ENCODE measurements around the gene DIS3. TPM values are rescaled to one million over a fixed set of nuclear protein-coding genes. Genes with fewer than 3 reads are reported as not detected.

The DIS3 gene
- total RNA-seq, 5 donors from 2014 or later (not counting 1 experiment from before 2014, with no cell fraction given) = 30.4 to 37.5 (median 36.8) TPM

DNA sequence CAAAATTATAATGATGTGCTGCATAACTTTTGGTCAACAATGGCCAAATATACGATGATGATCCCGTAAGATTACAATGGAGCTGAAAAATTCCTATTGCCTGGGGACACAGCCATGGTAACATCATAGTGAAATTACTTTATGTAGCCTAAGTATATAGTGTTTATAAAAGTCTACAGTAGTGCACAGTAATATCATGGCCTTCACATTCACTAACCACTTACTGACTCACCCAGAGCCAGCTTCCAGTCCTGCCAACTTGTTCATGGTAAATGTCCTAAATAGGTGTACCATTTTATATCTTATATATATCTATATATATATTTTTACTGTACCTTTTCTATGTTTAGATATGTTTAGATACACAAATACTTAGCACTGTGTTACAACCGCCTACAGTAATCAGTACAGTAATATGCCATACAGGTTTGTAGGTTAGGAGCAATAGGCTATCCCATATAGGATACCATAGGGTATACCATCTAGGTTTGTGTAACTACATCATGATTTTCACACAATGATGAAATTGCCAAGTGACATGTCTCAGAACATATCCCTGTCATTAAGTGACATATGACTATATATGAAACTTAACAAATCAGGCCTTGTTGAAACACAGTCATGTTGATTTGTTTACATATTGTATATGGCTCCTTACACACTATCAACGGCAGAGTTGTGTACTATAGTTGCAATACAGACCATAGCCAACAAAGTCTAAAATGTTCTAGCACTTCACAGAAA lies 23.7 kb downstream of the DIS3 start:
- Mint-ChIP-seq H3K27ac (no peak overlapping the region), H3K9me3 (no peaks in the 10 kb centered on the region), H3K4me3 (no peak overlapping the region), H3K36me3 (peaks cover 46% of the 10 kb centered on the region), H3K27me3 (no peaks in the 10 kb centered on the region), H3K4me1 (peaks cover 1 to 4% (median 4%) of the 10 kb centered on the region in 3 donors)
- Histone ChIP-seq H3K27ac (ENCODE audit: low read length) (no peak overlapping the region), H3K27me3 (replicated peaks in 1 of 2; ENCODE audit: control insufficient read depth in 2 of 2, extremely low read depth in 1 of 2, insufficient read depth in 2 of 2, low read length in 1 of 2) (no peaks in the 10 kb centered on the region), H3K36me3 (ENCODE audit: control insufficient read depth in 2 of 2, extremely low read depth in 1 of 2, insufficient read depth in 1 of 2, low read length in 1 of 2) (peaks cover 7 to 77% of the 10 kb centered on the region in 2 donors), H3K4me3 (ENCODE audit: control insufficient read depth in 1 of 2, extremely low read depth in 1 of 2, low read length in 1 of 2) (no peak overlapping the region), H3K4me1 (ENCODE audit: control insufficient read depth in 1 of 2, extremely low read depth in 1 of 2, insufficient read depth in 2 of 2, low read length in 2 of 2) (no peaks in the 10 kb centered on the region), H3K9me3 (no peaks in the 10 kb centered on the region)
- ATAC-seq (replicated peaks in 1 of 4) (no peak), DNase-seq (no peak)
- WGBS (ENCODE audit: insufficient coverage) = no CpG with 5 or more reads among the region's 4 CpGs
- ChIA-PET CTCF (interaction anchor here in 1 of 2 donors (0.7 to 0.8 kb wide), 2 partner anchors 8 to 33 kb away, joined by 3 to 4 read pairs; no protein-coding TSS in a partner anchor), POLR2A (no interaction called here)

GRCh38 chr13:72754111-72754510 lies 27.6 kb downstream of the DIS3 start:
- Histone ChIP-seq H3K36me3 (ENCODE audit: control insufficient read depth in 2 of 2, extremely low read depth in 1 of 2, insufficient read depth in 1 of 2, low read length in 1 of 2) (peaks cover 7 to 72% of the 10 kb centered on the region in 2 donors), H3K27ac (ENCODE audit: low read length) (no peak overlapping the region), H3K27me3 (replicated peaks in 1 of 2; ENCODE audit: control insufficient read depth in 2 of 2, extremely low read depth in 1 of 2, insufficient read depth in 2 of 2, low read length in 1 of 2) (no peaks in the 10 kb centered on the region), H3K4me1 (ENCODE audit: control insufficient read depth in 1 of 2, extremely low read depth in 1 of 2, insufficient read depth in 2 of 2, low read length in 2 of 2) (no peaks in the 10 kb centered on the region), H3K9me3 (no peaks in the 10 kb centered on the region), H3K4me3 (ENCODE audit: control insufficient read depth in 1 of 2, extremely low read depth in 1 of 2, low read length in 1 of 2) (no peak overlapping the region)
- ATAC-seq (replicated peaks in 1 of 4) (no peak), DNase-seq (no peak)
- Mint-ChIP-seq H3K9me3 (peaks cover 0 to 2% (median 0%) of the 10 kb centered on the region in 3 donors), H3K36me3 (peaks cover 50% of the 10 kb centered on the region), H3K27ac (no peak overlapping the region), H3K4me3 (no peak overlapping the region), H3K4me1 (peaks cover 4 to 18% (median 7%) of the 10 kb centered on the region in 3 donors), H3K27me3 (no peaks in the 10 kb centered on the region)
- CTCF ChIA-PET = no interaction called here
- WGBS (ENCODE audit: insufficient coverage) = 98% methylated on average over 5 of the region's 6 CpGs
- POLR2A ChIA-PET = no interaction called here

DNA sequence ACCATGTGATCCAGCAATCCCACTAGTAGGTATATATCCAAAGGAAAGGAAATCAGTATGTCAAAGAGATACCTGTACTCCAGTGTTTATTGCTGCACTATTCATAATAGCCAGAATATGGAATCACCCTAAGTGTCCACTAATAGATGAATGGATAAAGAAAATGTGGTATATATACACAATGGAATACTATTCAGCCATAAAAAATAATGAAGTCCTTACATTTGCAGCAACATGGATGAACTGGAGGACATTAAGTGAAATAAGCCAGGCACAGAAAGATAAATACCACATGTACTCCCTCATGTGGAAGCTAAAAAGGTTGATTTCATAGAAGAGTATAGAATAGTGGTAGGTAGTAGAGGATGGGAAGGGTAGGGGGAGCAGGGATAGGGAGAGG lies 30.5 kb downstream of the DIS3 start:
- H3K36me3 Mint-ChIP-seq = peaks cover 64% of the 10 kb centered on the region
- Histone ChIP-seq H3K27me3 (replicated peaks in 1 of 2; ENCODE audit: control insufficient read depth in 2 of 2, extremely low read depth in 1 of 2, insufficient read depth in 2 of 2, low read length in 1 of 2) (no peaks in the 10 kb centered on the region), H3K27ac (ENCODE audit: low read length) (no peak overlapping the region), H3K4me1 (ENCODE audit: control insufficient read depth in 1 of 2, extremely low read depth in 1 of 2, insufficient read depth in 2 of 2, low read length in 2 of 2) (no peaks in the 10 kb centered on the region), H3K36me3 (ENCODE audit: control insufficient read depth in 2 of 2, extremely low read depth in 1 of 2, insufficient read depth in 1 of 2, low read length in 1 of 2) (peaks cover 5 to 66% of the 10 kb centered on the region in 2 donors), H3K9me3 (no peaks in the 10 kb centered on the region), H3K4me3 (ENCODE audit: control insufficient read depth in 1 of 2, extremely low read depth in 1 of 2, low read length in 1 of 2) (no peak overlapping the region)
- H3K9me3 Mint-ChIP-seq = peaks cover 0 to 2% (median 0%) of the 10 kb centered on the region in 3 donors
- CTCF ChIA-PET = interaction anchor here in 1 of 2 donors (0.9 kb wide), 1 partner anchor 108 kb away, joined by 4 read pairs; no protein-coding TSS in a partner anchor
- H3K27me3 Mint-ChIP-seq = no peaks in the 10 kb centered on the region
- POLR2A ChIA-PET = interaction anchor here in 1 of 2 donors (0.5 kb wide), 1 partner anchor 27 kb away, joined by 8 read pairs; no protein-coding TSS in a partner anchor
- no peak overlapping the region for H3K27ac Mint-ChIP-seq
- no peak overlapping the region for H3K4me3 Mint-ChIP-seq
- no peak for ATAC-seq (replicated peaks in 1 of 4)
- no peak for DNase-seq
- H3K4me1 Mint-ChIP-seq = peaks cover 4 to 31% (median 13%) of the 10 kb centered on the region in 3 donors

- peaks cover 5 to 41% of the 10 kb centered on the region in 2 donors for H3K36me3 ChIP-seq (ENCODE audit: control insufficient read depth in 2 of 2, extremely low read depth in 1 of 2, insufficient read depth in 1 of 2, low read length in 1 of 2)
- CTCF ChIA-PET = no interaction called here
These were observed 36.4 kb downstream of the DIS3 start for GRCh38 chr13:72745260-72745659.

DNA sequence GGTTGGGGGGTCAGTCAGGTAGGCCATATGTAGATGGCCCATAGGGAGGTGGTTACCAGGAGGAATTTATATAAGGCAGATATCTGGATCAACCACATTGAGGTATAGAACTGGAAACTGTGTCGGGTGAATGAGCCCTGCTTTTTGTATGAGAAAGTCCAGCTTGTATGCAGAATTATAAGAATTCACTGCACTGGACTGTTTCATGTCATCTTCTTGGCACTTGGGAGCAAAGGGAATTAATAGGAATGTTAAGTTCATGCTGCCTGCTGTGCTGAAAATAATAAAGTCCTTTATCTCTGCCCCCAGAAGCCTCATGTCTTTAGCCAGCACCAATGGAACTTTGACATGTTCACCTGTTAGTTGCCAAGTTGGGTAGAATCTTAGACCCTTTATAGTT lies 41.7 kb downstream of the DIS3 start:
- H3K9me3 Mint-ChIP-seq = no peaks in the 10 kb centered on the region
- H3K36me3 ChIP-seq (ENCODE audit: control insufficient read depth in 2 of 2, extremely low read depth in 1 of 2, insufficient read depth in 1 of 2, low read length in 1 of 2) = peaks cover 5 to 29% of the 10 kb centered on the region in 2 donors
- no peak for DNase-seq
- ATAC-seq (replicated peaks in 1 of 4) = no peak
- H3K27ac Mint-ChIP-seq = no peak overlapping the region
- H3K4me3 Mint-ChIP-seq = no peak overlapping the region
- peaks cover 0 to 8% (median 7%) of the 10 kb centered on the region in 3 donors for H3K4me1 Mint-ChIP-seq
- H3K27me3 ChIP-seq (replicated peaks in 1 of 2; ENCODE audit: control insufficient read depth in 2 of 2, extremely low read depth in 1 of 2, insufficient read depth in 2 of 2, low read length in 1 of 2) = no peaks in the 10 kb centered on the region
- H3K4me1 ChIP-seq (ENCODE audit: control insufficient read depth in 1 of 2, extremely low read depth in 1 of 2, insufficient read depth in 2 of 2, low read length in 2 of 2) = no peaks in the 10 kb centered on the region
- POLR2A ChIA-PET = no interaction called here
- CTCF ChIA-PET = no interaction called here
- H3K27ac ChIP-seq (ENCODE audit: low read length) = no peak overlapping the region
- H3K9me3 ChIP-seq = no peaks in the 10 kb centered on the region
- H3K27me3 Mint-ChIP-seq = no peaks in the 10 kb centered on the region
- H3K4me3 ChIP-seq (ENCODE audit: control insufficient read depth in 1 of 2, extremely low read depth in 1 of 2, low read length in 1 of 2) = no peak overlapping the region
- 80% methylated on average over 1 of the region's 1 CpG for WGBS (ENCODE audit: insufficient coverage)
- H3K36me3 Mint-ChIP-seq = peaks cover 43% of the 10 kb centered on the region

More at GRCh38 chr13:72745260-72745659, 36.4 kb downstream of the DIS3 start:
- ATAC-seq (replicated peaks in 1 of 4) (no peak), DNase-seq (no peak)
- H3K36me3 Mint-ChIP-seq = peaks cover 44% of the 10 kb centered on the region
- WGBS (ENCODE audit: insufficient coverage) = no CpG with 5 or more reads among the region's 1 CpG
- peak overlapping the region in 1 of 2 donors; percentile 68 for H3K27ac Mint-ChIP-seq
- Histone ChIP-seq H3K27ac (ENCODE audit: low read length) (no peak overlapping the region), H3K4me3 (ENCODE audit: control insufficient read depth in 1 of 2, extremely low read depth in 1 of 2, low read length in 1 of 2) (no peak overlapping the region), H3K4me1 (ENCODE audit: control insufficient read depth in 1 of 2, extremely low read depth in 1 of 2, insufficient read depth in 2 of 2, low read length in 2 of 2) (no peaks in the 10 kb centered on the region), H3K27me3 (replicated peaks in 1 of 2; ENCODE audit: control insufficient read depth in 2 of 2, extremely low read depth in 1 of 2, insufficient read depth in 2 of 2, low read length in 1 of 2) (no peaks in the 10 kb centered on the region), H3K9me3 (no peaks in the 10 kb centered on the region)
- H3K4me3 Mint-ChIP-seq = no peak overlapping the region
- H3K4me1 Mint-ChIP-seq = peaks cover 0 to 28% (median 19%) of the 10 kb centered on the region in 3 donors
- no peaks in the 10 kb centered on the region for H3K9me3 Mint-ChIP-seq
- POLR2A ChIA-PET = no interaction called here
- no peaks in the 10 kb centered on the region for H3K27me3 Mint-ChIP-seq

DNA sequence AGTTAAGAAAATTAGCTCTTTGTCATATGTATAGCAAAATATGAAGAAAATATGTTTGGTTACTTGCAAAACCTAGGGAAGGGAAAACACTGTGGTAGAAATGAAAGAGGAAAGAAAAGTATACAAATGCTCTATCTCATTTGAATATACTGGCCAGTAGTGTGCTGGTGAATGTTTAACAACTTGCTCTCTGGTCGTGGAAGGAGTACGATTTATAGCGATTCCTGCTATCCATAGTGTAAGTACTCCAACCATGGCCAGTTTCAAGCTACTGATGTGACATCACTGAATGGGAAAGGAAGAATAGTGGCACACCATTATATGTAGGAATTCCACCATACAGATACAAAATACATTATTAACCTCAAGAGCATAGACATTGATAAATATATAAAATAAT lies 44.7 kb downstream of the DIS3 start:
- Mint-ChIP-seq H3K27me3 (no peaks in the 10 kb centered on the region), H3K4me3 (no peak overlapping the region), H3K9me3 (no peaks in the 10 kb centered on the region), H3K4me1 (peaks cover 7 to 11% (median 9%) of the 10 kb centered on the region in 3 donors), H3K27ac (no peak overlapping the region), H3K36me3 (peaks cover 48% of the 10 kb centered on the region)
- CTCF ChIA-PET = interaction anchor here in 1 of 2 donors (0.6 kb wide), 1 partner anchor 71 kb away, joined by 3 read pairs; no protein-coding TSS in a partner anchor
- Histone ChIP-seq H3K36me3 (ENCODE audit: control insufficient read depth in 2 of 2, extremely low read depth in 1 of 2, insufficient read depth in 1 of 2, low read length in 1 of 2) (peaks cover 0 to 24% of the 10 kb centered on the region in 2 donors), H3K27ac (ENCODE audit: low read length) (no peak overlapping the region), H3K27me3 (replicated peaks in 1 of 2; ENCODE audit: control insufficient read depth in 2 of 2, extremely low read depth in 1 of 2, insufficient read depth in 2 of 2, low read length in 1 of 2) (no peaks in the 10 kb centered on the region), H3K9me3 (no peaks in the 10 kb centered on the region), H3K4me1 (ENCODE audit: control insufficient read depth in 1 of 2, extremely low read depth in 1 of 2, insufficient read depth in 2 of 2, low read length in 2 of 2) (no peaks in the 10 kb centered on the region), H3K4me3 (ENCODE audit: control insufficient read depth in 1 of 2, extremely low read depth in 1 of 2, low read length in 1 of 2) (no peak overlapping the region)
- ATAC-seq (replicated peaks in 1 of 4) (no peak), DNase-seq (no peak)
- WGBS (ENCODE audit: insufficient coverage) = no CpG with 5 or more reads among the region's 3 CpGs
- POLR2A ChIA-PET = interaction anchor here in 1 of 2 donors (0.6 kb wide), 1 partner anchor 43 kb away, joined by 4 read pairs; no protein-coding TSS in a partner anchor
